Measurements from ENCODE around the gene SMC1B.

Gene SMC1B

GRCh38 chr22:45322873-45323525 is 90.4 kb downstream of the SMC1B start:
- H3K4me3 ChIP-seq (ENCODE audit: low read depth, low read length), result no peak overlapping the region
- DNase-seq (ENCODE audit: low read depth), result no peak
- no peak for TF ChIP-seq CTCF (IDR thresholded peaks at IDR 0.05; ENCODE audit: insufficient read depth, low read depth, low read length, missing control alignments)

GRCh38 chr22:45321827-45322226 is 91.6 kb downstream of the SMC1B start:
- H3K4me3 ChIP-seq (ENCODE audit: low read depth, low read length), result no peak overlapping the region
- no peak for DNase-seq (ENCODE audit: low read depth)
- no peak for TF ChIP-seq CTCF (IDR thresholded peaks at IDR 0.05; ENCODE audit: insufficient read depth, low read depth, low read length, missing control alignments)

GRCh38 chr22:45320357-45320976 is 92.9 kb downstream of the SMC1B start:
- H3K4me3 ChIP-seq (ENCODE audit: low read depth, low read length), result no peak overlapping the region
- no peak for DNase-seq (ENCODE audit: low read depth)
- no peak for TF ChIP-seq CTCF (IDR thresholded peaks at IDR 0.05; ENCODE audit: insufficient read depth, low read depth, low read length, missing control alignments)

- peak overlapping the region; percentile 47; the same call in 1 of the 2 replicates for H3K4me3 ChIP-seq (ENCODE audit: low read depth, low read length)
- TF ChIP-seq CTCF (IDR thresholded peaks at IDR 0.05; ENCODE audit: insufficient read depth, low read depth, low read length, missing control alignments), result no peak
- no peak for DNase-seq (ENCODE audit: low read depth)
Observed at GRCh38 chr22:45319324-45319685, 94.1 kb downstream of the SMC1B start.

- H3K4me3 ChIP-seq (ENCODE audit: low read depth, low read length), result peak overlapping the region; percentile 47
- DNase-seq (ENCODE audit: low read depth), result peak; percentile 73
- TF ChIP-seq CTCF (IDR thresholded peaks at IDR 0.05; ENCODE audit: insufficient read depth, low read depth, low read length, missing control alignments), result no peak
Observed at GRCh38 chr22:45318558-45319323, 94.7 kb downstream of the SMC1B start.

GRCh38 chr22:45318168-45318557 is 95.2 kb downstream of the SMC1B start:
- H3K4me3 ChIP-seq (ENCODE audit: low read depth, low read length), result peak overlapping the region; percentile 47
- peak; percentile 87 for DNase-seq (ENCODE audit: low read depth)
- TF ChIP-seq CTCF (IDR thresholded peaks at IDR 0.05; ENCODE audit: insufficient read depth, low read depth, low read length, missing control alignments), result no peak
